GM19099 (cell line): ENCODE results near the gene ANKDD1B.
A peak's percentile ranks its signal among the peaks of the same experiment; 100 is the strongest.

Experiments used
- POLR2A ChIP-seq: IDR thresholded peaks from 3 replicates; pipeline ENCODE4 v1.6.1; 2011; ENCODE audit warnings: low read depth; ENCODE audit not compliant: insufficient read length; ENCODE audit errors: extremely low read depth

The ANKDD1B gene

GRCh38 chr5:75611311-75612225 lies at the start of gene ANKDD1B:
TSS of gene ANKDD1B (plus strand) at chr5:75611453. CDS start at chr5:75611635, 182 bp downstream.
- no peak for TF ChIP-seq POLR2A

GRCh38 chr5:75566710-75567309 lies 44.4 kb upstream of the ANKDD1B start:
- peak; percentile 17 for TF ChIP-seq POLR2A

- TF ChIP-seq POLR2A = no peak
Measured at GRCh38 chr5:75567710-75568109, 43.5 kb upstream of the ANKDD1B start.

GRCh38 chr5:75568202-75568601 lies 43.1 kb upstream of the ANKDD1B start:
- no peak for TF ChIP-seq POLR2A

GRCh38 chr5:75571547-75571946 lies 39.7 kb upstream of the ANKDD1B start:
- no peak for TF ChIP-seq POLR2A

GRCh38 chr5:75574791-75575190 lies 36.5 kb upstream of the ANKDD1B start:
- no peak for TF ChIP-seq POLR2A

- no peak for TF ChIP-seq POLR2A
Measured at GRCh38 chr5:75584641-75585040, 26.6 kb upstream of the ANKDD1B start.

- TF ChIP-seq POLR2A = no peak
Measured at GRCh38 chr5:75588666-75589065, 22.6 kb upstream of the ANKDD1B start.

GRCh38 chr5:75600535-75600934 lies 10.7 kb upstream of the ANKDD1B start:
- no peak for TF ChIP-seq POLR2A

- no peak for TF ChIP-seq POLR2A
Measured at GRCh38 chr5:75601567-75601966, 9.7 kb upstream of the ANKDD1B start.

GRCh38 chr5:75601996-75602395 lies 9.3 kb upstream of the ANKDD1B start:
- TF ChIP-seq POLR2A = no peak

GRCh38 chr5:75603371-75603770 lies 7.9 kb upstream of the ANKDD1B start:
- TF ChIP-seq POLR2A = no peak

GRCh38 chr5:75603821-75604220 lies 7.4 kb upstream of the ANKDD1B start:
- TF ChIP-seq POLR2A = no peak

- TF ChIP-seq POLR2A = no peak
Measured at GRCh38 chr5:75608870-75609269, 2.4 kb upstream of the ANKDD1B start.

- TF ChIP-seq POLR2A = no peak
Measured at GRCh38 chr5:75610201-75610600, 1.1 kb upstream of the ANKDD1B start.

- TF ChIP-seq POLR2A = no peak
Measured at GRCh38 chr5:75612226-75612569, 945 bp downstream of the ANKDD1B start.
